AG04450 (cell line): Measurements from ENCODE around the gene FBXO11. TPM values are rescaled to one million over a fixed set of nuclear protein-coding genes. Genes with fewer than 3 reads are reported as not detected.

Experiments used
- CTCF ChIA-PET: fragments of 300-600, 350-600 bp; formaldehyde crosslinking; extraction: SDS; loops from one replicate; lab custom pipeline; 2022; ENCODE audit warnings: antibody characterized with exemption, inconsistent platforms; lab: Charles Lee
- POLR2A ChIA-PET: fragments of 350-600 bp; formaldehyde crosslinking; extraction: SDS; loops from one replicate; lab custom pipeline; 2021; ENCODE audit warnings: antibody characterized with exemption, inconsistent platforms; lab: Yijun Ruan, JAX
- DNase-seq: peaks from one replicate; pipeline ENCODE4 v3.0.0-alpha.2; 2011; ENCODE audit warnings: low read depth, low spot score
- H3K27ac ChIP-seq: one replicate; pipeline ENCODE4 v1.5.1; 2012; ENCODE audit warnings: low read depth, low read length, control low read depth
- H3K27me3 ChIP-seq: one replicate; pipeline ENCODE4 v1.6.0; 2012; ENCODE audit warnings: low read length; ENCODE audit not compliant: control insufficient read depth, insufficient read depth
- H3K4me3 ChIP-seq: 2 replicates; pipeline ENCODE4 v1.5.1; 2011; ENCODE audit warnings: mild to moderate bottlenecking, low read depth, low read length, control low read depth
- H3K9me3 ChIP-seq: 2 replicates; pipeline ENCODE4 v1.5.1; 2012; ENCODE audit warnings: low read length; ENCODE audit not compliant: control insufficient read depth, insufficient read depth
- CTCF ChIP-seq: IDR thresholded peaks from 2 replicates; pipeline ENCODE4 v1.5.1; 2011; ENCODE audit warnings: low read depth, low read length, control low read depth, inconsistent platforms
- polyA plus RNA-seq: library from polyadenylated mRNA; depleted of rRNA; stranded (reverse); fragments of >200 nt; gene quantifications from 2 replicates; pipeline ENCODE4 v1.2.3, GENCODE V29; 2011

Gene FBXO11
- polyA plus RNA-seq, 1 experiment: 55.9 TPM

- ChIA-PET POLR2A (interaction anchor here (0.7 kb wide), 1 partner anchor 520 kb away, joined by 3 read pairs; no protein-coding TSS in a partner anchor), CTCF (interaction anchor here (1.0 to 1.1 kb wide), 3 partner anchors 9 to 303 kb away, joined by 3 to 6 read pairs (median 3); no protein-coding TSS in a partner anchor)
- no peak for DNase-seq
- no peak for TF ChIP-seq CTCF
- H3K27ac ChIP-seq: no peak overlapping the region
- H3K27me3 ChIP-seq: no peaks in the 10 kb centered on the region
- peaks cover 8% of the 10 kb centered on the region for H3K9me3 ChIP-seq
- no peak overlapping the region for H3K4me3 ChIP-seq
Measured at GRCh38 chr2:47803770-47804169, 102.5 kb downstream of the FBXO11 start.

GRCh38 chr2:47803363-47803762, 102.9 kb downstream of the FBXO11 start:
- Histone ChIP-seq H3K27ac (no peak overlapping the region), H3K27me3 (no peaks in the 10 kb centered on the region), H3K4me3 (no peak overlapping the region), H3K9me3 (peaks cover 8% of the 10 kb centered on the region)
- POLR2A ChIA-PET: no interaction called here
- no peak for DNase-seq
- TF ChIP-seq CTCF: no peak
- CTCF ChIA-PET: interaction anchor here (1.0 to 1.1 kb wide), 2 partner anchors 36 to 303 kb away, joined by 3 to 6 read pairs; no protein-coding TSS in a partner anchor

DNA sequence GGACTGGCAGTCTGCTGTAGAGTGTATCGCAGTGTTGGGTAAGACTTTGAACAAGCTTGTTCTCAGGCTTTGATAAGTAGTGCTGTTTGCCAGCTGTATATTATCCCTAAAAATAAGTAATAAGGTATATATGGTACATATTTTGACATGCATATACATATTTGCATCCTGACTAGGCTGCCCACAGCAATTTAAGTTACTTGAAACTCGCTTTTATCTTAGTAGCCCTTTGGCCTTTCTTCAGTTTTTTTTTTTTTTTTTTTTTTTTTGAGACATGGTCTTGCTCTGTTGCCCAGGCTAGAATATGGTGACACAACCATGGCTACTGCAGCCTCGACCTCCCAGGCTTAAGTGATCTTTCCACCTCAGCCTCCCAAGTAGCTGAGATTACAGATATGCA, 105.2 kb downstream of the FBXO11 start:
- ChIA-PET POLR2A (no interaction called here), CTCF (interaction anchor here (1.1 kb wide), 1 partner anchor 34 kb away, joined by 5 read pairs; no protein-coding TSS in a partner anchor)
- Histone ChIP-seq H3K27me3 (no peaks in the 10 kb centered on the region), H3K4me3 (no peak overlapping the region), H3K27ac (no peak overlapping the region), H3K9me3 (peaks cover 8% of the 10 kb centered on the region)
- DNase-seq: no peak
- TF ChIP-seq CTCF: no peak

GRCh38 chr2:47799031-47799609, 107.2 kb downstream of the FBXO11 start:
- CTCF ChIA-PET: no interaction called here
- Histone ChIP-seq H3K27ac (no peak overlapping the region), H3K4me3 (no peak overlapping the region), H3K27me3 (no peaks in the 10 kb centered on the region), H3K9me3 (peaks cover 8% of the 10 kb centered on the region)
- TF ChIP-seq CTCF: no peak
- DNase-seq: no peak
- POLR2A ChIA-PET: no interaction called here

GRCh38 chr2:47798631-47799030, 107.7 kb downstream of the FBXO11 start:
- POLR2A ChIA-PET: no interaction called here
- H3K9me3 ChIP-seq: peaks cover 8% of the 10 kb centered on the region
- CTCF ChIA-PET: no interaction called here

More at GRCh38 chr2:47798631-47799030, 107.7 kb downstream of the FBXO11 start:
- TF ChIP-seq CTCF: no peak
- no peaks in the 10 kb centered on the region for H3K27me3 ChIP-seq
- no peak overlapping the region for H3K27ac ChIP-seq
- no peak for DNase-seq
- H3K4me3 ChIP-seq: no peak overlapping the region
